Activated CD4-positive, alpha-beta T cell treated with anti-CD3 and anti-CD28 coated beads, Interleukin-2, amount 50 U/mL, for 16 hours (primary cell): ENCODE results near the gene TRIM46.
"Not testable (repeated sequence)": the region's sequence is repeated elsewhere in the genome, so short reads cannot be mapped to it uniquely, and the experiment has no call there.

Experiments
- DNase-seq: peaks from one replicate; pipeline ENCODE4 v3.0.0-alpha.2; 2020

Gene TRIM46

GRCh38 chr1:155207806-155208540 lies 34.3 kb downstream of the TRIM46 start, which contains the start of gene THBS3:
Gene THBS3 (minus strand): TSS chr1:155207897. CDS start chr1:155207876, 21 bp downstream.
- DNase-seq = no peak

- DNase-seq = peak; percentile 88
Measured at GRCh38 chr1:155208541-155209311, 35.1 kb downstream of the TRIM46 start, which contains the start of gene MTX1. Gene MTX1 (plus strand): TSS chr1:155208695. CDS start chr1:155208805, 110 bp downstream.

GRCh38 chr1:155209312-155209721 lies 35.7 kb downstream of the TRIM46 start:
- DNase-seq = no peak

- no peak for DNase-seq
Measured at GRCh38 chr1:155210314-155211104, 36.9 kb downstream of the TRIM46 start.

GRCh38 chr1:155211381-155212050 lies 37.9 kb downstream of the TRIM46 start:
- not testable (repeated sequence) for DNase-seq

GRCh38 chr1:155212051-155212440 lies 38.4 kb downstream of the TRIM46 start:
- DNase-seq = not testable (repeated sequence)

- DNase-seq = not testable (repeated sequence)
Measured at GRCh38 chr1:155214702-155215101, 41.1 kb downstream of the TRIM46 start.

- DNase-seq = peak; percentile 45
Measured at GRCh38 chr1:155218854-155219591, 45.4 kb downstream of the TRIM46 start.

- DNase-seq = no peak
Measured at GRCh38 chr1:155219592-155220031, 46.0 kb downstream of the TRIM46 start.

GRCh38 chr1:155220211-155220965 lies 46.7 kb downstream of the TRIM46 start:
- DNase-seq = not testable (repeated sequence)

- no peak for DNase-seq
Measured at GRCh38 chr1:155223047-155223446, 49.4 kb downstream of the TRIM46 start.

- DNase-seq = not testable (repeated sequence)
Measured at GRCh38 chr1:155225404-155225759, 51.7 kb downstream of the TRIM46 start.

- peak; percentile 83 for DNase-seq
Measured at GRCh38 chr1:155226188-155226909, 52.7 kb downstream of the TRIM46 start.

- DNase-seq = peak; percentile 56
Measured at GRCh38 chr1:155226910-155227260, 53.2 kb downstream of the TRIM46 start.

- DNase-seq = peak; percentile 99
Measured at GRCh38 chr1:155227261-155228095, 53.8 kb downstream of the TRIM46 start.

GRCh38 chr1:155228096-155228427 lies 54.4 kb downstream of the TRIM46 start:
- DNase-seq = no peak

GRCh38 chr1:155231302-155231701 lies 57.7 kb downstream of the TRIM46 start:
- DNase-seq = not testable (repeated sequence)

GRCh38 chr1:155232001-155232978 lies 58.6 kb downstream of the TRIM46 start:
- not testable (repeated sequence) for DNase-seq
